Left ventricle myocardium superior (tissue), 1 donor: ENCODE measurements around the gene ZRSR2. TPM values are rescaled to one million over a fixed set of nuclear protein-coding genes. Genes with fewer than 3 reads are reported as not detected.
"Not testable (repeated sequence)": the region's sequence is repeated elsewhere in the genome, so short reads cannot be mapped to it uniquely, and the experiment has no call there.

Experiments used
- ATAC-seq: fragments of 200-7000 bp; cut with Tn5 transposase; one replicate; pipeline ENCODE4 v1.9.1; 2020; ENCODE audit warnings: mild to moderate bottlenecking, moderate library complexity
- DNase-seq: peaks from one replicate; pipeline ENCODE4 v3.0.0-alpha.2; 2020
- intact Hi-C: fragments of 100-400 bp; cut with micrococcal nuclease; formaldehyde crosslinking; loops from one replicate; pipeline ENCODE4 v1.11.0; 2022
- long read RNA-seq: library from polyadenylated mRNA; unstranded; transcript quantifications from one replicate; pipeline ENCODE4 v2.0.0, GENCODE V29; 2021
- total RNA-seq: library from RNA; stranded (reverse); fragmentation: NEBNext Ultra II Directional; extraction: Animal tissue kit (Norgen Biotek cat#: 25700); gene quantifications from one replicate; pipeline ENCODE4 v1.2.1, GENCODE V29; 2021
- donor health status: DM: no; HTN: yes; CAD: no; lungs with severe emphysema.

ZRSR2 gene
- 7.3 TPM for total RNA-seq
- long read RNA-seq, transcript ZRSR2-201 (11 exons, 1,491 nt): major isoform, 13 of 17 reads
- long read RNA-seq, partial matches to known transcripts: 3 of 17 reads
- long read RNA-seq, other reads (novel, unspliced or antisense): 1 of 17 reads

GRCh38 chrX:15789979-15790768 lies at the start of gene ZRSR2:
Gene ZRSR2, plus strand, starts transcription at chrX:15790484. Its CDS starts 12 bp downstream, at chrX:15790496.
- ATAC-seq (peak; percentile 99), DNase-seq (peak; percentile 89)
- intact Hi-C loops: no loop called here

- peak; percentile 47 for ATAC-seq
- DNase-seq: peak; percentile 58
- intact Hi-C loops: no loop called here
Measured at GRCh38 chrX:15744181-15744867, 46.0 kb upstream of the ZRSR2 start.

- ATAC-seq: no peak
- no peak for DNase-seq
- intact Hi-C loops: no loop called here
Measured at GRCh38 chrX:15745179-15745578, 45.1 kb upstream of the ZRSR2 start.

- DNase-seq, ATAC-seq, intact Hi-C loops: not testable (repeated sequence)
Measured at GRCh38 chrX:15746651-15747050, 43.6 kb upstream of the ZRSR2 start.

GRCh38 chrX:15747626-15748173 lies 42.6 kb upstream of the ZRSR2 start:
- intact Hi-C loops: no loop called here
- DNase-seq: no peak
- ATAC-seq: no peak

- DNase-seq: no peak
- ATAC-seq: no peak
- intact Hi-C loops: no loop called here
Measured at GRCh38 chrX:15748841-15749240, 41.4 kb upstream of the ZRSR2 start.

- DNase-seq (no peak), ATAC-seq (peak; percentile 65)
- intact Hi-C loops: no loop called here
Measured at GRCh38 chrX:15749642-15750610, 40.4 kb upstream of the ZRSR2 start.

- ATAC-seq: no peak
- no peak for DNase-seq
- intact Hi-C loops: no loop called here
Measured at GRCh38 chrX:15750611-15751154, 39.6 kb upstream of the ZRSR2 start.

- intact Hi-C loops: no loop called here
- DNase-seq: no peak
- ATAC-seq: peak; percentile 63
Measured at GRCh38 chrX:15751155-15751819, 39.0 kb upstream of the ZRSR2 start.

- intact Hi-C loops: no loop called here
- DNase-seq: no peak
- no peak for ATAC-seq
Measured at GRCh38 chrX:15755091-15755490, 35.2 kb upstream of the ZRSR2 start.

- ATAC-seq: no peak
- DNase-seq: no peak
- intact Hi-C loops: no loop called here
Measured at GRCh38 chrX:15758140-15758539, 32.1 kb upstream of the ZRSR2 start.

GRCh38 chrX:15759886-15760285 lies 30.4 kb upstream of the ZRSR2 start:
- DNase-seq, intact Hi-C loops, ATAC-seq: not testable (repeated sequence)

- no peak for ATAC-seq
- intact Hi-C loops: no loop called here
- DNase-seq: no peak
Measured at GRCh38 chrX:15761564-15762191, 28.6 kb upstream of the ZRSR2 start.

GRCh38 chrX:15769300-15769954 lies 20.9 kb upstream of the ZRSR2 start:
- no peak for DNase-seq
- intact Hi-C loops: no loop called here
- ATAC-seq: no peak

GRCh38 chrX:15781961-15782699 lies 8.2 kb upstream of the ZRSR2 start:
- no peak for ATAC-seq
- no peak for DNase-seq

GRCh38 chrX:15785176-15785750 lies 5.0 kb upstream of the ZRSR2 start:
- intact Hi-C loops: no loop called here
- ATAC-seq (no peak), DNase-seq (no peak)

More at GRCh38 chrX:15781961-15782699, 8.2 kb upstream of the ZRSR2 start:
- intact Hi-C loops: no loop called here
